GM12878 (cell line): ENCODE measurements around the gene RNPEP. TPM values are rescaled to one million over a fixed set of nuclear protein-coding genes. Genes with fewer than 3 reads are reported as not detected.

Experiments used
- ATAC-seq: fragments of 200-7000 bp; cut with Tn5 transposase; 3 replicates; pipeline ENCODE4 v1.9.1; 2020; ENCODE audit warnings: mild to moderate bottlenecking, moderate library complexity
- BruUV-seq: library from RNA; stranded (reverse); fragments of 400-500 nt; replicated peaks from 2 replicates; lab custom pipeline; 2021; lab: Mats Ljungman, UMichigan
- CTCF ChIA-PET: fragments of 300-600 bp; sonication (Branson Sonifier 250); formaldehyde crosslinking; extraction: SDS; loops from one replicate; lab custom pipeline; 2021; ENCODE audit warnings: inconsistent platforms; lab: Yijun Ruan, JAX
- POLR2A ChIA-PET: fragments of 350-600 bp; formaldehyde crosslinking; extraction: SDS; loops from one replicate; lab custom pipeline; 2021; ENCODE audit warnings: inconsistent platforms; lab: Charles Lee
- RAD21 ChIA-PET: fragments of 300-600 bp; sonication (Branson Sonifier 250); formaldehyde crosslinking; loops from one replicate; lab custom pipeline; 2023; ENCODE audit warnings: antibody characterized with exemption; ENCODE audit not compliant: unreplicated experiment; lab: Charles Lee
- SMC1A ChIA-PET: fragments of 300-600 bp; sonication (Branson Sonifier 250); formaldehyde crosslinking; loops from one replicate; lab custom pipeline; 2023; ENCODE audit not compliant: unreplicated experiment, uncharacterized antibody; lab: Charles Lee
- DNase-seq: peaks from one replicate; pipeline ENCODE4 v3.0.0-alpha.2; 2011; ENCODE audit warnings: low read depth, low spot score
- FAIRE-seq: peaks from 3 replicates; lab custom pipeline; 2011; peaks lifted over from hg19 to GRCh38; lab: Jason Lieb, UNC
- H2AFZ ChIP-seq: 2 replicates; pipeline ENCODE4 v1.6.0; 2011; ENCODE audit warnings: low read depth, low read length, control low read depth; ENCODE audit not compliant: control insufficient read depth
- H3K27ac ChIP-seq: 2 replicates; pipeline ENCODE4 v1.5.1; 2011; ENCODE audit warnings: control low read depth; ENCODE audit not compliant: control insufficient read depth, insufficient read depth
- H3K27me3 ChIP-seq, 2 experiments: replicated peaks in 1 of 2; 2 replicates each; pipeline versions ENCODE4 v1.6.0 to v1.6.1; 2011; ENCODE audit warnings: low read length in 1 of 2; ENCODE audit not compliant: control insufficient read depth in 2 of 2, insufficient read depth in 2 of 2
- H3K36me3 ChIP-seq, 2 experiments: 2 replicates each; pipeline ENCODE4 v1.5.1; 2011; ENCODE audit warnings: low read length in 1 of 2; ENCODE audit not compliant: control insufficient read depth in 2 of 2, insufficient read depth in 2 of 2
- H3K4me1 ChIP-seq: 2 replicates; pipeline ENCODE4 v1.6.1; 2011; ENCODE audit warnings: mild to moderate bottlenecking, low read length, moderate library complexity, mixed read lengths; ENCODE audit not compliant: control insufficient read depth, insufficient read depth
- H3K4me2 ChIP-seq: 2 replicates; pipeline ENCODE4 v1.6.0; 2011; ENCODE audit warnings: control low read depth; ENCODE audit not compliant: control insufficient read depth, insufficient read depth
- H3K4me3 ChIP-seq: fragments of 200-600 bp; sonication (generic); 2 replicates; pipeline ENCODE4 v1.5.1; 2016
- H3K79me2 ChIP-seq: 2 replicates; pipeline ENCODE4 v1.6.0; 2011; ENCODE audit warnings: low read length; ENCODE audit not compliant: control insufficient read depth, insufficient read depth
- H3K9ac ChIP-seq: 2 replicates; pipeline ENCODE4 v1.8.0; 2011; ENCODE audit warnings: low read length, control low read depth, mixed read lengths; ENCODE audit not compliant: control insufficient read depth, insufficient read depth
- H3K9me3 ChIP-seq: replicated peaks from 3 replicates; pipeline ENCODE4 v1.5.1; 2011; ENCODE audit warnings: mild to moderate bottlenecking, low read length; ENCODE audit not compliant: control insufficient read depth, insufficient read depth
- H4K20me1 ChIP-seq: 2 replicates; pipeline ENCODE4 v1.6.0; 2011; ENCODE audit not compliant: control insufficient read depth, insufficient read depth
- ASH2L ChIP-seq: fragments of 300-600, 200-600 bp; sonication (generic); IDR thresholded peaks from 2 replicates; pipeline ENCODE4 v1.6.1; 2017; ENCODE audit warnings: low read depth, mild to moderate bottlenecking, borderline replicate concordance
- ESRRA ChIP-seq: IDR thresholded peaks from 2 replicates; pipeline ENCODE4 v1.6.1; 2012; ENCODE audit warnings: mild to moderate bottlenecking, low read length, improper control_type of control experiment
- ETV6 ChIP-seq, 2 experiments: fragments of 450-650 bp in 1 of 2; IDR thresholded peaks in 1 of 2; conservative IDR thresholded peaks in 1 of 2; 2 replicates each; pipeline ENCODE4 v1.6.1; 2014; ENCODE audit warnings: antibody characterized with exemption in 1 of 2, borderline replicate concordance in 1 of 2, low read depth in 1 of 2, mild to moderate bottlenecking in 1 of 2, moderate library complexity in 1 of 2
- GABPA ChIP-seq: IDR thresholded peaks from 2 replicates; pipeline ENCODE4 v1.6.1; 2014; ENCODE audit warnings: antibody characterized with exemption, low read depth, mild to moderate bottlenecking, inconsistent platforms
- IRF4 ChIP-seq: IDR thresholded peaks from 2 replicates; pipeline ENCODE4 v1.6.1; 2011; ENCODE audit warnings: low read depth, low read length
- JUNB ChIP-seq: IDR thresholded peaks from 2 replicates; pipeline ENCODE4 v1.6.1; 2016; ENCODE audit warnings: antibody characterized with exemption, mild to moderate bottlenecking
- RAD51 ChIP-seq: fragments of 450-650 bp; IDR thresholded peaks from 2 replicates; pipeline ENCODE4 v1.6.1; 2016; ENCODE audit warnings: moderate library complexity, mild to moderate bottlenecking, inconsistent platforms
- RBBP5 ChIP-seq: fragments of 200-600 bp; sonication (generic); conservative IDR thresholded peaks from 2 replicates; pipeline ENCODE4 v1.6.1; 2016
- RUNX3 ChIP-seq: IDR thresholded peaks from 2 replicates; pipeline ENCODE4 v1.6.1; 2012; ENCODE audit warnings: low read length, inconsistent platforms
- SUPT20H ChIP-seq: IDR thresholded peaks from 2 replicates; pipeline ENCODE4 v1.6.1; 2011; ENCODE audit warnings: low read depth, mild to moderate bottlenecking, low read length, moderate library complexity, borderline replicate concordance; ENCODE audit not compliant: control insufficient read depth
- TBL1XR1 ChIP-seq: IDR thresholded peaks from 2 replicates; pipeline ENCODE4 v1.6.1; 2012; ENCODE audit warnings: low read depth, low read length, improper control_type of control experiment
- WRNIP1 ChIP-seq: IDR thresholded peaks from 2 replicates; pipeline ENCODE4 v1.6.1; 2011; ENCODE audit warnings: low read depth, low read length, improper control_type of control experiment, borderline replicate concordance
- ZNF207 ChIP-seq: fragments of 450-650 bp; IDR thresholded peaks from 2 replicates; pipeline ENCODE4 v1.6.1; 2014; ENCODE audit warnings: antibody characterized with exemption, mild to moderate bottlenecking, borderline replicate concordance
- WGBS: methylation state at CpG from one replicate; pipeline ENCODE4 v1.1.6; 2016; ENCODE audit warnings: low lambda C conversion rate; ENCODE audit not compliant: insufficient replicate concordance, insufficient coverage; ENCODE audit errors: missing lambda C conversion rate; 5-methylcytosine and 5-hydroxymethylcytosine counted together
- in situ Hi-C: fragments of 300-500 bp; cut with MboI; formaldehyde crosslinking; loops from 9 replicates; pipeline ENCODE4 v1.14.3; 2018; ENCODE audit warnings: mixed read lengths
- intact Hi-C: fragments of 100-400 bp; cut with micrococcal nuclease; formaldehyde crosslinking; loops from one replicate; pipeline ENCODE4 v1.14.2; 2022; ENCODE audit not compliant: unreplicated experiment
- polyA plus RNA-seq, 11 experiments: library from polyadenylated mRNA; depleted of rRNA in 4 of 11; unstranded in 6 of 11; stranded (reverse) in 5 of 11; fragments of >200 nt; fragmentation: Nextera tagmentation in 4 of 11; fragmentation: Illumina TruSeq in 1 of 11; extraction: Ambion mirVana in 4 of 11; extraction: Trizol in 1 of 11; gene quantifications; 1 replicate in 1 of 11; 2 replicates in 10 of 11; pipeline versions ENCODE4 v1.2.1 to v1.2.3, GENCODE V29; 2011 to 2016; ENCODE audit warnings: inconsistent platforms in 2 of 11, missing spikeins in 2 of 11, low read depth in 1 of 11
- total RNA-seq, 4 experiments: library from RNA; depleted of rRNA in 3 of 4; stranded (reverse); fragments of >200 nt in 3 of 4; fragmentation: Illumina TruSeq in 1 of 4; extraction: Trizol in 1 of 4; gene quantifications; 2 replicates each; pipeline versions ENCODE4 v1.2.1 to v1.2.3, GENCODE V29; 2013 to 2021
- TF ChIP-seq, protein P1 (sequence below): IDR thresholded peaks from 2 replicates; pipeline ENCODE4 v1.6.1; 2011; ENCODE audit warnings: borderline replicate concordance, low read depth, mild to moderate bottlenecking, moderate library complexity, low read length; ENCODE audit not compliant: insufficient read depth, poor library complexity, severe bottlenecking

RNPEP gene
- total and polyA plus RNA-seq, 10 of the 15 experiments (the other 5 are each of a cell fraction or from before 2014, with no cell fraction given) = 18.3 to 68.2 (median 44.6) TPM

GRCh38 chr1:201955729-201956143 is 26.7 kb upstream of the RNPEP start:
- ChIA-PET POLR2A (interaction anchor here (0.8 to 2.1 kb wide), 5 partner anchors 10 to 89 kb away, joined by 3 to 10 read pairs (median 4); no protein-coding TSS in a partner anchor), SMC1A (interaction anchor here (1.3 to 2.3 kb wide), 2 partner anchors 10 to 16 kb away, joined by 3 to 7 read pairs; no protein-coding TSS in a partner anchor)
- H3K9me3 ChIP-seq = no peaks in the 10 kb centered on the region

GRCh38 chr1:201958348-201958747 is 24.1 kb upstream of the RNPEP start:
- Histone ChIP-seq H3K4me1 (no peaks in the 10 kb centered on the region; the same call in 1 of the 2 replicates), H3K27ac (no peak overlapping the region), H3K27me3 (no peaks in the 10 kb centered on the region), H3K36me3 (peaks cover 0 to 32% of the 10 kb centered on the region in 2 experiments), H3K4me3 (no peak overlapping the region), H2AFZ (no peak overlapping the region), H4K20me1 (no peaks in the 10 kb centered on the region), H3K9ac (no peak overlapping the region), H3K79me2 (peaks cover 26% of the 10 kb centered on the region), H3K4me2 (no peak overlapping the region), H3K9me3 (no peaks in the 10 kb centered on the region)
- in situ Hi-C loops = no loop called here
- intact Hi-C loops = no loop called here
- ChIA-PET SMC1A (interaction anchor here (0.6 kb wide), 1 partner anchor 64 kb away, joined by 3 read pairs; no protein-coding TSS in a partner anchor), CTCF (interaction anchor here (2.0 to 3.8 kb wide), 2 partner anchors 15 to 62 kb away, joined by 13 to 17 read pairs; no protein-coding TSS in a partner anchor), RAD21 (no interaction called here), POLR2A (no interaction called here)
- DNase-seq = no peak
- FAIRE-seq = no peak
- BruUV-seq = no TSS peak
- 98% methylated on average over 5 of the region's 5 CpGs for WGBS
- no peak for ATAC-seq
- TF ChIP-seq RAD51 (no peak), ZNF207 (no peak), ESRRA (no peak), SUPT20H (no peak), IRF4 (no peak), RUNX3 (no peak), TBL1XR1 (no peak), GABPA (no peak), ASH2L (no peak), RBBP5 (no peak)
- TF ChIP-seq, protein P1, sequence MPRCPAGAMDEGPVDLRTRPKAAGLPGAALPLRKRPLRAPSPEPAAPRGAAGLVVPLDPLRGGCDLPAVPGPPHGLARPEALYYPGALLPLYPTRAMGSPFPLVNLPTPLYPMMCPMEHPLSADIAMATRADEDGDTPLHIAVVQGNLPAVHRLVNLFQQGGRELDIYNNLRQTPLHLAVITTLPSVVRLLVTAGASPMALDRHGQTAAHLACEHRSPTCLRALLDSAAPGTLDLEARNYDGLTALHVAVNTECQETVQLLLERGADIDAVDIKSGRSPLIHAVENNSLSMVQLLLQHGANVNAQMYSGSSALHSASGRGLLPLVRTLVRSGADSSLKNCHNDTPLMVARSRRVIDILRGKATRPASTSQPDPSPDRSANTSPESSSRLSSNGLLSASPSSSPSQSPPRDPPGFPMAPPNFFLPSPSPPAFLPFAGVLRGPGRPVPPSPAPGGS = no peak

More at GRCh38 chr1:201955729-201956143, 26.7 kb upstream of the RNPEP start:
- ATAC-seq = peak; percentile 63
- H3K4me1 ChIP-seq = no peaks in the 10 kb centered on the region; the same call in 1 of the 2 replicates
- in situ Hi-C loops = no loop called here
- peak overlapping the region; percentile 91 for H3K27ac ChIP-seq
- H3K36me3 ChIP-seq = peaks cover 0 to 21% of the 10 kb centered on the region in 2 experiments
- CTCF ChIA-PET = interaction anchor here (1.0 to 3.8 kb wide), 5 partner anchors 18 to 180 kb away, joined by 3 to 17 read pairs (median 3); no protein-coding TSS in a partner anchor
- H3K9ac ChIP-seq = peak overlapping the region; percentile 100
- no TSS peak for BruUV-seq
- H3K27me3 ChIP-seq = no peaks in the 10 kb centered on the region
- H3K79me2 ChIP-seq = peaks cover 26% of the 10 kb centered on the region
- H4K20me1 ChIP-seq = no peaks in the 10 kb centered on the region
- peak overlapping the region; percentile 91 for H3K4me3 ChIP-seq
- intact Hi-C loops = loop anchor here (2.0 kb wide), 1 partner anchor 27 kb away; the partner anchor contains the start of gene RNPEP
- under 1% methylated on average over 17 of the region's 17 CpGs for WGBS
- peak; percentile 23 for DNase-seq
- peak overlapping the region; percentile 96 for H2AFZ ChIP-seq
- TF ChIP-seq SUPT20H = no peak
- peak; percentile 78; the same call in 1 of the 2 replicates for TF ChIP-seq ESRRA
- TF ChIP-seq ETV6 (conservative IDR thresholded peaks at IDR 0.05 in 1 of 2, IDR thresholded peaks at IDR 0.05 in 1 of 2; ENCODE audit: borderline replicate concordance in 1 of 2, low read depth in 1 of 2) = no peak
- TF ChIP-seq JUNB = no peak
- TF ChIP-seq WRNIP1 = 0 out of 2 replicates have a peak, but pooled peaks have one; percentile 24
- TF ChIP-seq, all 136 proteins: peak for 2
- peak overlapping the region; percentile 76 for H3K4me2 ChIP-seq
- RAD21 ChIA-PET = interaction anchor here (1.1 kb wide), 1 partner anchor 60 kb away, joined by 3 read pairs; no protein-coding TSS in a partner anchor
- FAIRE-seq = no peak
